ENCODE measurements around the gene DNAJB8. TPM values are rescaled to one million over a fixed set of nuclear protein-coding genes. Genes with fewer than 3 reads are reported as not detected.

Gene DNAJB8
- total RNA-seq, 2 experiments from 2014 or later, result not detected

- no peak overlapping the region for H2AFZ ChIP-seq (ENCODE audit: low read length)
- H3K4me2 ChIP-seq (ENCODE audit: low read length), result no peak overlapping the region
- TF ChIP-seq EZH2phosphoT487 (IDR thresholded peaks at IDR 0.05; ENCODE audit: borderline replicate concordance, low read depth, low read length), result no peak
- TF ChIP-seq, protein P1, sequence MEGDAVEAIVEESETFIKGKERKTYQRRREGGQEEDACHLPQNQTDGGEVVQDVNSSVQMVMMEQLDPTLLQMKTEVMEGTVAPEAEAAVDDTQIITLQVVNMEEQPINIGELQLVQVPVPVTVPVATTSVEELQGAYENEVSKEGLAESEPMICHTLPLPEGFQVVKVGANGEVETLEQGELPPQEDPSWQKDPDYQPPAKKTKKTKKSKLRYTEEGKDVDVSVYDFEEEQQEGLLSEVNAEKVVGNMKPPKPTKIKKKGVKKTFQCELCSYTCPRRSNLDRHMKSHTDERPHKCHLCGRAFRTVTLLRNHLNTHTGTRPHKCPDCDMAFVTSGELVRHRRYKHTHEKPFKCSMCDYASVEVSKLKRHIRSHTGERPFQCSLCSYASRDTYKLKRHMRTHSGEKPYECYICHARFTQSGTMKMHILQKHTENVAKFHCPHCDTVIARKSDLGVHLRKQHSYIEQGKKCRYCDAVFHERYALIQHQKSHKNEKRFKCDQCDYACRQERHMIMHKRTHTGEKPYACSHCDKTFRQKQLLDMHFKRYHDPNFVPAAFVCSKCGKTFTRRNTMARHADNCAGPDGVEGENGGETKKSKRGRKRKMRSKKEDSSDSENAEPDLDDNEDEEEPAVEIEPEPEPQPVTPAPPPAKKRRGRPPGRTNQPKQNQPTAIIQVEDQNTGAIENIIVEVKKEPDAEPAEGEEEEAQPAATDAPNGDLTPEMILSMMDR (conservative IDR thresholded peaks at IDR 0.05; ENCODE audit: low read length), result no peak
- ChIA-PET CTCF (ENCODE audit: unreplicated experiment) (no interaction called here), POLR2A (no interaction called here)
- no peaks in the 10 kb centered on the region for H3K9me2 ChIP-seq (ENCODE audit: insufficient read depth, low read length)
- H3K36me3 ChIP-seq (ENCODE audit: insufficient read depth, low read length), result no peaks in the 10 kb centered on the region
- no peak overlapping the region for H3K27ac ChIP-seq (ENCODE audit: low read depth, low read length, poor library complexity, severe bottlenecking)
- BruUV-seq (replicated peaks), result no TSS peak
- intact Hi-C loops (cut with micrococcal nuclease; ENCODE audit: unreplicated experiment), result no loop called here
- H4K20me1 ChIP-seq (ENCODE audit: insufficient read depth, low read length), result no peaks in the 10 kb centered on the region
- H3K9me3 ChIP-seq (ENCODE audit: low read length), result no peaks in the 10 kb centered on the region
- DNase-seq (ENCODE audit: low spot score), result no peak
- no peaks in the 10 kb centered on the region for H3K79me2 ChIP-seq (ENCODE audit: insufficient read depth, low read depth, low read length)
- no peak overlapping the region for H3K4me3 ChIP-seq (ENCODE audit: low read depth, low read length, poor library complexity, severe bottlenecking)
- no peaks in the 10 kb centered on the region for H3K4me1 ChIP-seq (ENCODE audit: insufficient read depth, low read length, poor library complexity, severe bottlenecking)
These were observed 6.5 kb upstream of the DNAJB8 start for GRCh38 chr3:128473180-128473519.

DNA sequence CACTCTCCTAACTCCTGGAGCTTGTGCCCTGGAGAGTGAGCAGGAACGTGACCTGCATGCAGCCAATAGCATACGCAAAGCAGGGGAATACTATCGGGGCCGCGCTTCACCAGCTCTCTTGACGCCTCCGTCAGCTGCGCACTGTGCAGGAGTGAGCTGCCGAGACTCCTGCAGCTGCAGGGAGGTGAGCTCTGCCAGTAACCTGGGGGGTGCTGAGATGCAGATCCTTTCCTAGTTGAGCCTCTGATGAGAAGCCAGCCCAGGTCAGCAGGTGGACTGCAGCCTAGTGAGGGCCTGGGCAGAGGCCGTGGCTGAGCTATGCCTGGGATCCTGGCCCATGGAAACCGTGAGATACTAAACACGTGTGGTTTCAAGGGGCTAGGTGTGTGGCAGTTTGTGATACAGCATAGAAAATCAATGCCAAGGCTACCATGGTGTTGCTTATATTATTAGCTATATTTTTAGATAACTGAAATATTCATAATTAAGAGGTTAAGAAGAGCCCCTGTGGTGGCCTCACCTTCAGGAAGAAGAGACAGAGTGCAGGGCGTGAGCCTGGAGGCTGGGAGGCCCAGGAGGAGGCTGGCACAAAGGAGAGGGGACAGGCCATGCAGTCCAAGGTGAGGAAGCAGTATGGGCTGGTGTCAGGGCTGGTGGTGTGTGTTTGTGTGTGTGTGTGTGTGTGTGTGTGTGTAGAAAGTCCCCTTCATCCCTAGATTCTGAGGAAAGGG lies 5.9 kb upstream of the DNAJB8 start:
- ChIA-PET CTCF (ENCODE audit: unreplicated experiment) (no interaction called here), POLR2A (no interaction called here)

GRCh38 chr3:128471720-128472119 lies 5.0 kb upstream of the DNAJB8 start:
- CTCF ChIA-PET (ENCODE audit: unreplicated experiment), result no interaction called here

More for the DNA sequence above, 5.9 kb upstream of the DNAJB8 start:
- no peaks in the 10 kb centered on the region for H3K79me2 ChIP-seq (ENCODE audit: insufficient read depth, low read depth, low read length)
- TF ChIP-seq EZH2phosphoT487 (IDR thresholded peaks at IDR 0.05; ENCODE audit: borderline replicate concordance, low read depth, low read length), result no peak
- TF ChIP-seq, protein P1 (conservative IDR thresholded peaks at IDR 0.05; ENCODE audit: low read length), result no peak
- no peaks in the 10 kb centered on the region for H3K4me1 ChIP-seq (ENCODE audit: insufficient read depth, low read length, poor library complexity, severe bottlenecking)
- no peak overlapping the region for H3K4me2 ChIP-seq (ENCODE audit: low read length)
- H3K9me3 ChIP-seq (ENCODE audit: low read length), result no peaks in the 10 kb centered on the region
- no peak overlapping the region for H2AFZ ChIP-seq (ENCODE audit: low read length)
- no peak overlapping the region for H3K4me3 ChIP-seq (ENCODE audit: low read depth, low read length, poor library complexity, severe bottlenecking)
- no peak overlapping the region for H3K27ac ChIP-seq (ENCODE audit: low read depth, low read length, poor library complexity, severe bottlenecking)
- H3K36me3 ChIP-seq (ENCODE audit: insufficient read depth, low read length), result no peaks in the 10 kb centered on the region
- BruUV-seq (replicated peaks), result no TSS peak
- no peak for DNase-seq (ENCODE audit: low spot score)
- no peaks in the 10 kb centered on the region for H4K20me1 ChIP-seq (ENCODE audit: insufficient read depth, low read length)
- intact Hi-C loops (cut with micrococcal nuclease; ENCODE audit: unreplicated experiment), result no loop called here
- H3K9me2 ChIP-seq (ENCODE audit: insufficient read depth, low read length), result no peaks in the 10 kb centered on the region

More at GRCh38 chr3:128471720-128472119, 5.0 kb upstream of the DNAJB8 start:
- H3K4me2 ChIP-seq (ENCODE audit: low read length), result no peak overlapping the region
- POLR2A ChIA-PET, result no interaction called here
- H2AFZ ChIP-seq (ENCODE audit: low read length), result no peak overlapping the region
- H3K27ac ChIP-seq (ENCODE audit: low read depth, low read length, poor library complexity, severe bottlenecking), result no peak overlapping the region
- H3K9me2 ChIP-seq (ENCODE audit: insufficient read depth, low read length), result no peaks in the 10 kb centered on the region
- H3K4me1 ChIP-seq (ENCODE audit: insufficient read depth, low read length, poor library complexity, severe bottlenecking), result no peaks in the 10 kb centered on the region
- TF ChIP-seq, protein P1 (conservative IDR thresholded peaks at IDR 0.05; ENCODE audit: low read length), result no peak
- no peak for TF ChIP-seq EZH2phosphoT487 (IDR thresholded peaks at IDR 0.05; ENCODE audit: borderline replicate concordance, low read depth, low read length)
- no peaks in the 10 kb centered on the region for H3K9me3 ChIP-seq (ENCODE audit: low read length)
- no peak for DNase-seq (ENCODE audit: low spot score)
- no peaks in the 10 kb centered on the region for H3K36me3 ChIP-seq (ENCODE audit: insufficient read depth, low read length)
- intact Hi-C loops (cut with micrococcal nuclease; ENCODE audit: unreplicated experiment), result no loop called here
- no TSS peak for BruUV-seq (replicated peaks)
- no peak overlapping the region for H3K4me3 ChIP-seq (ENCODE audit: low read depth, low read length, poor library complexity, severe bottlenecking)
- no peaks in the 10 kb centered on the region for H4K20me1 ChIP-seq (ENCODE audit: insufficient read depth, low read length)
- H3K79me2 ChIP-seq (ENCODE audit: insufficient read depth, low read depth, low read length), result no peaks in the 10 kb centered on the region
